H1 (cell line): ENCODE data around the gene APLP2. TPM values are rescaled to one million over a fixed set of nuclear protein-coding genes. Genes with fewer than 3 reads are reported as not detected.

Source experiments
- CTCF ChIA-PET: fragments of 300-600 bp; sonication (Branson Sonifier 250); formaldehyde crosslinking; loops from one replicate; lab custom pipeline; 2021; ENCODE audit not compliant: partially characterized antibody; lab: Charles Lee
- POLR2A ChIA-PET: fragments of 300-600 bp; sonication (Branson Sonifier 250); formaldehyde crosslinking; loops from one replicate; lab custom pipeline; 2021; ENCODE audit warnings: inconsistent platforms; ENCODE audit not compliant: partially characterized antibody; lab: Charles Lee
- DNase-seq, 2 experiments: peaks; one replicate each; pipeline versions ENCODE4 v3.0.0 to v3.0.0-alpha.2; 2010 to 2022; ENCODE audit warnings: low spot score in 2 of 2, low read depth in 1 of 2, mixed read lengths in 1 of 2
- FAIRE-seq: peaks from 2 replicates; lab custom pipeline; 2011; peaks lifted over from hg19 to GRCh38; lab: Jason Lieb, UNC
- H2AFZ ChIP-seq: 2 replicates; pipeline ENCODE4 v1.8.1; 2012; ENCODE audit warnings: low read length, inconsistent platforms
- H2AK5ac ChIP-seq: 2 replicates; pipeline ENCODE4 v1.6.1; 2013; ENCODE audit warnings: low read depth, low read length
- H2BK120ac ChIP-seq: replicated peaks from 2 replicates; pipeline ENCODE3; 2013; ENCODE audit warnings: low read depth, low read length, inconsistent platforms
- H2BK12ac ChIP-seq: 2 replicates; pipeline ENCODE4 v1.6.1; 2013; ENCODE audit warnings: low read depth, low read length
- H2BK15ac ChIP-seq: 2 replicates; pipeline ENCODE4 v1.6.1; 2013; ENCODE audit warnings: low read length
- H2BK20ac ChIP-seq: 2 replicates; pipeline ENCODE4 v1.6.1; 2013; ENCODE audit warnings: low read length
- H2BK5ac ChIP-seq: 2 replicates; pipeline ENCODE4 v1.6.1; 2013; ENCODE audit warnings: low read depth, low read length
- H3K14ac ChIP-seq: 2 replicates; pipeline ENCODE4 v1.6.1; 2013; ENCODE audit warnings: inconsistent platforms; ENCODE audit not compliant: insufficient read length
- H3K18ac ChIP-seq: 2 replicates; pipeline ENCODE4 v1.6.1; 2013; ENCODE audit warnings: low read length; ENCODE audit errors: extremely low read depth
- H3K23ac ChIP-seq: 2 replicates; pipeline ENCODE4 v1.6.1; 2013; ENCODE audit warnings: inconsistent platforms; ENCODE audit not compliant: insufficient read length
- H3K23me2 ChIP-seq: 2 replicates; pipeline ENCODE4 v1.6.1; 2013; ENCODE audit warnings: low read depth, low read length
- H3K27ac ChIP-seq: 2 replicates; pipeline ENCODE4 v1.6.1; 2011; ENCODE audit warnings: low read depth, low read length, inconsistent platforms
- H3K27me3 ChIP-seq, 4 experiments: replicated peaks in 1 of 4; 1 replicate in 1 of 4; 2 replicates in 3 of 4; pipeline versions ENCODE4 v1.6.1 to v1.8.1; 2011 to 2013; ENCODE audit warnings: low read length in 3 of 4, mild to moderate bottlenecking in 3 of 4, inconsistent platforms in 2 of 4, mixed read lengths in 2 of 4, moderate library complexity in 1 of 4; ENCODE audit not compliant: control insufficient read depth in 3 of 4, insufficient read depth in 3 of 4; ENCODE audit errors: extremely low read depth in 1 of 4
- H3K36me3 ChIP-seq, 4 experiments: 2 replicates each; pipeline versions ENCODE4 v1.6.1 to v1.8.1; 2011 to 2013; ENCODE audit warnings: mild to moderate bottlenecking in 4 of 4, low read length in 3 of 4, moderate library complexity in 2 of 4, control low read depth in 1 of 4, inconsistent platforms in 1 of 4; ENCODE audit not compliant: insufficient read depth in 4 of 4, control insufficient read depth in 2 of 4
- H3K4ac ChIP-seq: replicated peaks from 2 replicates; pipeline ENCODE3; 2013; ENCODE audit warnings: low read length, low read depth, mixed read lengths, inconsistent platforms; ENCODE audit not compliant: insufficient read length
- H3K4me1 ChIP-seq, 4 experiments: replicated peaks in 1 of 4; 1 replicate in 1 of 4; 2 replicates in 3 of 4; pipeline versions ENCODE4 v1.6.1 to v1.8.1; 2011 to 2013; ENCODE audit warnings: low read length in 3 of 4, inconsistent platforms in 2 of 4, mixed read lengths in 1 of 4; ENCODE audit not compliant: insufficient read depth in 4 of 4, control insufficient read depth in 3 of 4
- H3K4me2 ChIP-seq, 2 experiments: 2 replicates each; pipeline versions ENCODE4 v1.6.1 to v1.8.1; 2011 to 2013; ENCODE audit warnings: low read depth in 2 of 2, low read length in 2 of 2, control low read depth in 1 of 2, inconsistent platforms in 1 of 2, mild to moderate bottlenecking in 1 of 2; ENCODE audit not compliant: insufficient read depth in 1 of 2
- H3K4me3 ChIP-seq, 4 experiments: fragments of 200-600, 300-600 bp in 1 of 4; sonication (generic), shearing (Covaris generic), sonication (Bioruptor Twin) in 1 of 4; 2 replicates each; pipeline versions ENCODE4 v1.5.1 to v1.8.1; 2011 to 2016; ENCODE audit warnings: low read length in 4 of 4, low read depth in 3 of 4, control low read depth in 2 of 4, inconsistent platforms in 2 of 4, mild to moderate bottlenecking in 2 of 4, mixed read lengths in 1 of 4, moderate library complexity in 1 of 4; ENCODE audit not compliant: insufficient read depth in 2 of 4; ENCODE audit errors: extremely low read depth in 1 of 4
- H3K56ac ChIP-seq: replicated peaks from 2 replicates; pipeline ENCODE3; 2013; ENCODE audit warnings: low read depth, mild to moderate bottlenecking, mixed read lengths, low read length, inconsistent platforms; ENCODE audit not compliant: insufficient read length
- H3K79me1 ChIP-seq: 2 replicates; pipeline ENCODE4 v1.6.1; 2013; ENCODE audit warnings: low read depth, low read length, control low read depth
- H3K79me2 ChIP-seq, 2 experiments: 2 replicates each; pipeline versions ENCODE4 v1.6.1 to v1.8.1; 2012 to 2013; ENCODE audit warnings: low read length in 2 of 2, mild to moderate bottlenecking in 2 of 2, inconsistent platforms in 1 of 2; ENCODE audit not compliant: insufficient read depth in 2 of 2, control insufficient read depth in 1 of 2
- H3K9ac ChIP-seq, 4 experiments: replicated peaks in 1 of 4; 1 replicate in 1 of 4; 2 replicates in 3 of 4; pipeline versions ENCODE4 v1.6.1 to v1.8.1; 2011 to 2013; ENCODE audit warnings: low read depth in 3 of 4, low read length in 3 of 4, control low read depth in 2 of 4, mild to moderate bottlenecking in 2 of 4, moderate library complexity in 2 of 4, inconsistent platforms in 1 of 4; ENCODE audit errors: extremely low read depth in 1 of 4
- H3K9me3 ChIP-seq, 2 experiments: 2 replicates each; pipeline versions ENCODE4 v1.6.1 to v1.8.1; 2012 to 2013; ENCODE audit warnings: mild to moderate bottlenecking in 2 of 2, moderate library complexity in 2 of 2, control low read depth in 1 of 2, inconsistent platforms in 1 of 2, low read depth in 1 of 2, low read length in 1 of 2, mixed read lengths in 1 of 2; ENCODE audit not compliant: insufficient read depth in 2 of 2
- H4K20me1 ChIP-seq, 2 experiments: replicated peaks in 1 of 2; 2 replicates each; pipeline versions ENCODE3 to v1.8.1; 2011 to 2013; ENCODE audit warnings: inconsistent platforms in 2 of 2, low read length in 2 of 2, mild to moderate bottlenecking in 1 of 2; ENCODE audit not compliant: insufficient read depth in 2 of 2, control insufficient read depth in 1 of 2
- H4K5ac ChIP-seq: 2 replicates; pipeline ENCODE4 v1.6.1; 2013; ENCODE audit warnings: low read length, low read depth, mixed read lengths, inconsistent platforms; ENCODE audit not compliant: insufficient read length
- H4K8ac ChIP-seq: 2 replicates; pipeline ENCODE4 v1.8.0; 2013; ENCODE audit warnings: mild to moderate bottlenecking, moderate library complexity, low read length, inconsistent platforms; ENCODE audit not compliant: insufficient read depth; ENCODE audit errors: extremely low read depth
- H4K91ac ChIP-seq: replicated peaks from 2 replicates; pipeline ENCODE3; 2013; ENCODE audit warnings: low read length, mixed read lengths, inconsistent platforms; ENCODE audit not compliant: insufficient read length
- ASH2L ChIP-seq: fragments of 200-600, 300-600 bp; sonication (generic); IDR thresholded peaks from one replicate; pipeline ENCODE4 v1.7.1; 2017; ENCODE audit warnings: low read length
- CBX5 ChIP-seq: fragments of 300-800, 300-1000 bp; sonication (generic); IDR thresholded peaks from 2 replicates; pipeline ENCODE4 v1.7.1; 2016; ENCODE audit warnings: antibody characterized with exemption, low read length, low read depth
- GTF2F1 ChIP-seq: IDR thresholded peaks from 2 replicates; pipeline ENCODE4 v1.6.1; 2012; ENCODE audit warnings: low read depth, low read length, improper control_type of control experiment, borderline replicate concordance
- NRF1 ChIP-seq: IDR thresholded peaks from 2 replicates; pipeline ENCODE4 v1.6.1; 2011; ENCODE audit warnings: mild to moderate bottlenecking, low read depth, low read length, improper control_type of control experiment
- SP1 ChIP-seq: IDR thresholded peaks from 2 replicates; pipeline ENCODE4 v1.6.1; 2011; ENCODE audit warnings: low read depth, low read length
- whole genome bisulfite sequencing, 2 experiments: shearing (Covaris generic) in 1 of 2; methylation state at CpG; one replicate each; pipeline versions ENCODE4 v1.1.6 to v1.1.7; 2013 to 2015; ENCODE audit warnings: low lambda C conversion rate in 2 of 2, mixed read lengths in 2 of 2, inconsistent platforms in 1 of 2, low coverage in 1 of 2, missing lambda C conversion rate in 1 of 2; ENCODE audit not compliant: insufficient replicate concordance in 2 of 2, insufficient coverage in 1 of 2, insufficient read length in 1 of 2; ENCODE audit errors: extremely low coverage in 1 of 2, missing lambda C conversion rate in 1 of 2; 5-methylcytosine and 5-hydroxymethylcytosine counted together
- polyA plus RNA-seq, 7 experiments: library from polyadenylated mRNA; depleted of rRNA in 3 of 7; stranded (reverse) in 5 of 7; unstranded in 2 of 7; fragments of >200 nt in 5 of 7; fragments of 200-250 nt in 2 of 7; gene quantifications; 1 replicate in 5 of 7; 2 replicates in 1 of 7; 4 replicates in 1 of 7; pipeline versions ENCODE4 v1.2.1 to v1.2.3, GENCODE V29; 2011 to 2013; ENCODE audit warnings: missing spikeins in 2 of 7, mixed read lengths in 2 of 7
- total RNA-seq: library from RNA; stranded (reverse); fragmentation: NEBNext Ultra II Directional; extraction: Animal tissue kit (Norgen Biotek cat#: 25700); gene quantifications from 2 replicates; pipeline ENCODE4 v1.2.1, GENCODE V29; 2021
- TF ChIP-seq, protein P1 (sequence below): IDR thresholded peaks from 2 replicates; pipeline ENCODE4 v1.6.1; 2012; ENCODE audit warnings: inconsistent platforms
- TF ChIP-seq, protein P2 (sequence below): IDR thresholded peaks from 2 replicates; pipeline ENCODE4 v1.6.1; 2012; ENCODE audit warnings: inconsistent platforms
- TF ChIP-seq, protein P3 (sequence below): IDR thresholded peaks from 2 replicates; pipeline ENCODE4 v1.6.1; 2012; ENCODE audit warnings: low read length, inconsistent platforms

Gene APLP2
- total and polyA plus RNA-seq, 2 of the 8 experiments (the other 6 are each of a cell fraction or from before 2014, with no cell fraction given) = 222 to 315 TPM

DNA sequence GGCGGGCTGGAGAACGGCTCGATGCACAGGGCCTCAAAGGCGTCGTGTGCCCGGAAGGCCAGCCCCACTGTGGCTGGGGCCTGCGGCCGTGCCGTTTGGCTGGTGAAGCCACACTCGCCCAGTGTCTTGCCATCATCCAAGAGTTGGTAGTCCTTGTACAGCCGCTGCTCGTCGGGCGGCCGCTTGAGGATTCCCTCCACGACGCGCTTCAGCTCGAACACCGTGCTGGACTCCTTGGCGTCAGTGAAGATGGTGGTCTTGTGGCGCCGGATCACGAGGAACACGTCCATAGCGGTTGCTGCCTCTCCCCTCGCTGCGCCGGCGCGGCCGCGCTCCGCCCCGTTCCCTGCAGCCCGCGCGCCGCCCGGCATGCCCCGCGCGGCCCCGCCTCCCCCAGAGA is 36.8 kb upstream of the APLP2 start:
- Histone ChIP-seq H4K91ac (no peak overlapping the region), H3K14ac (no peak overlapping the region), H4K20me1 (no peaks in the 10 kb centered on the region), H2BK12ac (0 out of 2 replicates have a peak overlapping the region, but pooled peaks have one; percentile 77), H2AK5ac (no peak overlapping the region), H3K23ac (no peak overlapping the region), H3K4ac (no peak overlapping the region), H2BK5ac (peak overlapping the region; percentile 39; the same call in 1 of the 2 replicates), H2AFZ (no peak overlapping the region), H3K36me3 (no peaks in the 10 kb centered on the region), H3K9ac (no peak overlapping the region), H2BK20ac (no peak overlapping the region), H3K4me2 (no peak overlapping the region), H3K4me1 (peaks cover 0 to 2% (median under 1%) of the 10 kb centered on the region in 4 experiments; a peak in 2 of 7 replicates), H3K27ac (no peak overlapping the region), H3K4me3 (no peak overlapping the region), H3K79me1 (no peaks in the 10 kb centered on the region), H3K56ac (no peak overlapping the region), H3K27me3 (no peaks in the 10 kb centered on the region), H3K23me2 (no peaks in the 10 kb centered on the region), H4K5ac (no peak overlapping the region), H3K79me2 (no peaks in the 10 kb centered on the region), H3K18ac (no peak overlapping the region), H2BK15ac (no peak overlapping the region; the same call in 1 of the 2 replicates), H4K8ac (no peak overlapping the region), H3K9me3 (no peaks in the 10 kb centered on the region), H2BK120ac (no peak overlapping the region)
- no peak for FAIRE-seq
- WGBS, 2 experiments = 98% methylated on average over 43 of the region's 44 CpGs; no CpG with 5 or more reads in 1 of the 2 experiments
- POLR2A ChIA-PET = no interaction called here
- CTCF ChIA-PET = no interaction called here
- DNase-seq = no peak
- TF ChIP-seq, protein P1, sequence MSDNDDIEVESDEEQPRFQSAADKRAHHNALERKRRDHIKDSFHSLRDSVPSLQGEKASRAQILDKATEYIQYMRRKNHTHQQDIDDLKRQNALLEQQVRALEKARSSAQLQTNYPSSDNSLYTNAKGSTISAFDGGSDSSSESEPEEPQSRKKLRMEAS = 0 out of 2 replicates have a peak, but pooled peaks have one; percentile 35
- TF ChIP-seq SP1 (no peak), CBX5 (no peak), ASH2L (no peak), NRF1 (no peak), GTF2F1 (no peak)
- TF ChIP-seq, protein P2, sequence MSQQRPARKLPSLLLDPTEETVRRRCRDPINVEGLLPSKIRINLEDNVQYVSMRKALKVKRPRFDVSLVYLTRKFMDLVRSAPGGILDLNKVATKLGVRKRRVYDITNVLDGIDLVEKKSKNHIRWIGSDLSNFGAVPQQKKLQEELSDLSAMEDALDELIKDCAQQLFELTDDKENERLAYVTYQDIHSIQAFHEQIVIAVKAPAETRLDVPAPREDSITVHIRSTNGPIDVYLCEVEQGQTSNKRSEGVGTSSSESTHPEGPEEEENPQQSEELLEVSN = peak; percentile 29; the same call in 1 of the 2 replicates
- TF ChIP-seq, protein P3, sequence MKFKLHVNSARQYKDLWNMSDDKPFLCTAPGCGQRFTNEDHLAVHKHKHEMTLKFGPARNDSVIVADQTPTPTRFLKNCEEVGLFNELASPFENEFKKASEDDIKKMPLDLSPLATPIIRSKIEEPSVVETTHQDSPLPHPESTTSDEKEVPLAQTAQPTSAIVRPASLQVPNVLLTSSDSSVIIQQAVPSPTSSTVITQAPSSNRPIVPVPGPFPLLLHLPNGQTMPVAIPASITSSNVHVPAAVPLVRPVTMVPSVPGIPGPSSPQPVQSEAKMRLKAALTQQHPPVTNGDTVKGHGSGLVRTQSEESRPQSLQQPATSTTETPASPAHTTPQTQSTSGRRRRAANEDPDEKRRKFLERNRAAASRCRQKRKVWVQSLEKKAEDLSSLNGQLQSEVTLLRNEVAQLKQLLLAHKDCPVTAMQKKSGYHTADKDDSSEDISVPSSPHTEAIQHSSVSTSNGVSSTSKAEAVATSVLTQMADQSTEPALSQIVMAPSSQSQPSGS = no peak
